ENCODE results near the gene SPACDR.

Gene SPACDR

GRCh38 chr7:100484673-100485045, 20.6 kb upstream of the SPACDR start:
- no peak for DNase-seq

DNA sequence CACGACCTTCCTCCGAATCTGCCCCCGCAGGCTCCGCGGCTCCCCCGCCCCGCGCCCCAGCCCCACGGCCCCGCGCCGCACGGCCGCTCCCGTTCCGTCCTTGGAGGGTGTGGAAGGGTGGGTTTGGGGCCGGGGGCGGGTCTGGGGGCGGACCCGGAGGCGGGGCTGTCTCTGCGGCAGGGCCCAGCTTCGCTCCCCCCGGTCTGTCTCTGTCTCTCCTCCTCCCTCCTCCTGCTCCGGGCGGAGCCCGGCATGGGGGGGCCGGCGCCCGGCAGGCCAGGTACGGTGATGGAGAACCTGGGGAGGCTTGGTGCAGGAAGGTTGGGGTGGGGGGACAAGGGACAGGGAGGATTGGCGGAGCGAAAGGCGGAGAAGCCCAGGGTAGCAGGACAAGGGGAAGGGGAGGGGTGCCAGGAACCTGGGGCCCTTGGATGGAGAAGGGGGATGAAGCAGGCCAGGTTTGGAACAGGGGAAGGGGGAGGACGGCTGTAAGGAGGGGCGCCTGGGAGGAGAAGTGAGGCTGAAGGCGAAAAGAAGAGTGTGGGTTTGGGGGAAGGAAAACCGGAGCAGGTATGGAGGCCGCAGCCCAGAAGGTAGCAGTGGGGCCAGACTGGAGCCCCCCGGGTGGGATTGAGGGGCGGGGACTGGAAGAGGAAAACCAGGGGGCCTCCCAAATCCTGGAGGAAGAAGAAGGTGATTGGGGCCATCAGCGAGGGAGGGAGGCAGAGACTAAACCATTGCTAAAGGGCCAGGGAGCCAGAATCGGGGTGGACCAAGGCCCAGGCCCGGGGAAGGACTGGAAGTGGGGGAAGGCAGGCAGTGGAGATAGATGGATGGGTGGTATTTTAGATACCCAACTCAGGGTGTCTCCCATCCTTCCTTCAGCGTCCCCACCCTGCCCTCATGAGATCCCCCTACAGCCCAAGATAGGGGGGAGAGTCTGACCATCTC, 19.9 kb upstream of the SPACDR start, which contains the start of gene NYAP1:
NYAP1 (plus strand) TSS at position 206 of the 951 bp plus-strand sequence. CDS start 1,385 bp downstream, outside the sequence.
- peak; percentile 76 for DNase-seq

DNA sequence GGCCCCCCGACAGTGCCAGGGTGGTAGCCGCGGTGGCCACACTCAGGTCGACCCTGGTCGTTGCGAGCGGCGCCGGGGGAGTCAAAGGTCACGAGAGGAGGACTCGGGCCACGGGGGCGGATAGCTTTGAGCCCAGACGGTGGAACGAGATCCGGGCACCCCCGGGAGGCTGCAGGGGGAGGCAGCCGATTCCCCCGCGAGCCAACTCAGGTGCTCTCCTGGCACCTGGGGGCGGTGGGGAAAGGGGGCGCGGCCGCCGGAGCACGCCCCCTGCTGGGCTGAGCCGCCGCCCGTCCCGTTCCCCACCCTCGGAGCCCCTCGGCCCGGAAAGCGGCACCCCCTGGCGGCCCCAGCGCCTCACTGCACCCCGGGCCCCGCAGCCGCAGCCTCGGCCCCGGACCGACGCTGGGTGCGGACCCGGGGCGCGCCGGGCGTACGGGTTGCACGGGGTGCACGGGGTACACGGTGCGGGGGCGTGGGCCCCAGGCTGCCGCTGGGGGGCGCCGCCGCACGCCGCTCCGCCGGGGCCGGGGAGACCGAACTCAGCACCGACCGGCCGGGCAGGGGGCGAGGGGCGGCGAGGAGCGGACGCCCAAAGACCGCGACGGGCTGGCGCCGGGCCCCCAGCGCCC, 19.1 kb upstream of the SPACDR start:
- DNase-seq: peak; percentile 63

GRCh38 chr7:100482728-100483089, 18.6 kb upstream of the SPACDR start:
- DNase-seq: no peak

GRCh38 chr7:100481466-100481865, 17.4 kb upstream of the SPACDR start:
- no peak for DNase-seq

GRCh38 chr7:100478958-100479660, 15.0 kb upstream of the SPACDR start, which contains the start of gene TSC22D4:
Gene TSC22D4, minus strand, starts transcription at chr7:100479214. Its CDS starts 1,176 bp downstream, at chr7:100478038.
- peak; percentile 96 for DNase-seq

DNA sequence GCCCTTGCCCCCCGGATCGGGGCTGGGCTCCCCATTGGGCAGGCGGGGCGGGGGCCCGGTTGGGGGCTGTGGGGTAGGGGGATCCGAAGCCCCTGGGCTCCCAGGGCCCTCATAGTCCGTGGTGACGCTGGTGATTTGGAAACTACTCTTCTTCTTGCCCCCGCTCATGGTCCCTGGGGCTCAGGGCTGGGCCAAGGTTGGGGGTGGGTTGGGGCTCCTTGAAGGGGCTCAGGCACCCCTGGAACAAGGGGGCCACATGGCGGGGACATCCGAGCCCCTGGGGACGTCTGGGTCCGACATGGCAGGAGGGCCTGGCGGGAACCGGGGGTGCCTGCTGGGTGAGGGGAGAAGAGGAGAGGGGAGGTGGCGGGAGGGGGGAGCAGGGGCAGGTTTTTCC, 13.8 kb upstream of the SPACDR start:
- DNase-seq: no peak

DNA sequence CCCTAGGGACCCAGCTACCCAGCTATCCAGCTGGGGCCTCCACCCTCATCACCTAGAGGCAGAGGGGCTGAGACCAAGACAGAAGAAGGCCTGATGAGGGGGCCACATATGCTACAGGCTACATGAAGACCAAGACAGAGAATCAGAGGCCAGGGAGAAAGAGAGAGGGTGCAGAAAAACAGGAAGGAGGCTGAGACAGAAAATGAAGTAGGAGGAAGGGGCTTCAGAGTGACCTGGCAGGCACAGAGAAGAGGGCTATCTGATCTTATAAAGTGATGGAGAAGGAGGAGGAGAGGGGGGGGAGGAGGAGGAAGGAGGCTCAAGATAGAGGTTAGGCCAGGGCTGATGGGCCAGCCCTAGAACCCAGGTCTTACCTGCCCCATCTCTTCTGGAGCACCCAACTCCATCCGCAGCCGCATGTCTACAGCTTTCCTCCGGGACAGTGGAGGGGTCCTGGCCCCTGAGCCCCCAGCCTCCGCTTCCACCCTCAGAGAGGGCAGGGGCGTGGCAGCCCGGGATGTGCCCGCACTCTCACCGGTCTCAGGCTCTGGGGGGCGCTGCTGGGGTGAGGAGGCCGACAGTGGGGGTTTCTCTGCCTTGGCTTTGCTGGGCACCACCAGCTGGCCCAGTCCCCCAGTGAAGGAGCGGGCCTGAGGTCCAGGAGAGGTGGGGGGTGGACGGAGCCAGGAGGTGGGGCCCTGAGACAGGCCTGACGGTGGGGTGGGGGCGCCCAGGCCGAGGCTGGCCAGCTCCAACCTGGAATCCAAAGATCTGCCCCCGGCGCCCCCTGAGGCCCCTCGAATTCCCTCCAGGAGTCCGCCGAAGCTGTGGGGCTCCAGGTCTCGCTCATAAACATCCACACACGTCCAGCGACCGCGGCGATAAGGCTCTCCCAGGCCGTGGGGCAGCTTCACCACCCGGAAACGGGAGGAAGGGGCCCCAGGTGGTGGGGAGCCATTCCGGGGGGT, 13.1 kb upstream of the SPACDR start:
- peak; percentile 18 for DNase-seq

DNA sequence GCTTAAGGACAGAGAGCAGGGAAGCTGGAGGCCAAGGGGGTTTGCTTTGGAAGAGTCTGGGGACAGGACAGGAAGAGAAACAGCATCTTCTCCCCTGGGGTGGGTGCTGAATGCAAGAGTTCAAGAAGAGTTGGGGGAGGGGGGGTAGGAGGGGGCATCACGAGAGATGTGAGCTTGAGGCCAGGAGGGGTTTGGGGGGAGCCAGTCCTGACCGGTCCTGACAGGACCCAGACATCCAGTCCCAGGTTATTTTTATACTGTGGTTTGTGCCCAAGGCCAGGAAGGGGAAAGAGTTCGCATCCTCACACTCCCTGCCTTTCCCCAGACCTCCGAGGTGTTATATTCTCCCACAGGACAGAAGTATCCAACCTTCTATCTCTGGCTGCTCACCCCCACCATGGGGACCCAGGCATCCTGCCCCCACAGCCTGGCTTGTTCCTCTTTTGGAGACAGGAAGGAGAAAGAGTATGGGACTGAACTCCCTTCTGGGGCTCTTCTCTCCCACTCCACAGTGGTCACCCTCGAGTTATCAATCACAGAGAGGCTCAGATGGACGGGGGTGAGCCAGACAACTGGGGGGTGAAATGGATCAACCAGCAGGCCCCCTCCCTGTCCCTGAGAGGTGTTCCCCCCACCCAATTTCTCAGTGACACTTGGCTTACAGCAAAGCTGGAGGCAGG, 12.2 kb upstream of the SPACDR start:
- no peak for DNase-seq

- no peak for DNase-seq
These were observed 11.5 kb upstream of the SPACDR start for GRCh38 chr7:100475549-100475948.

DNA sequence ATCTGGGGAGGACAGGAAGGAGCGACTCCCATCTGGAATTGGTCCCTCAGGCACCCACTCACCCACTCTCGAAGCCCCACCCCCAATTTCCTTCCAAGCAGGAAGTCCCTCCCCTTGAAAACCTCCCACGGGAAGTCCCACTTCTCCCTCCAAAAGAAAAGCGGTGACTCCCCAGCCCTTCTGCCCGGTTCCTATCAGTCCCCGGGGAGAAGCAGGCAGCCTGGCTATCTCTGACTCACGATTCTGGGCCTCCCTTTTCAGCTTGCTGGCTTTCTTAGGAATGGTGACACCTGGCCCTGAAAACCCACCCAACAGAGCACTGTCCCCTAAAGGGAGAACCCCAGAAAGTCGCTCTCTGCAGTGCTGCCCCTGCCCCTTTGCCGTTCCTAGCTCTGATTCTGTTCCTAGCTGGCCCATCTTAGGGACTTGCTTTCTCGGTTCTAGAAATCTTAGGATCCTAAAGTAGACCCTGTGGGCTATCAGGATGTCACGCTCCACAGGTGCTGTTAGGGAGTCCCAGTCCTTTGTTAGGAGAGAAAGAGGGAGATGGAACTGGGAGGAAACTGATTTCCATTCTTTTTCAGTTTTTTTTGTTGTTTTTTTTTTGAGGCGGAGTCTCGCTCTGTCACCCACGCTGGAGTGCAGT, 8.9 kb upstream of the SPACDR start:
- peak; percentile 43 for DNase-seq

GRCh38 chr7:100472121-100472851, 8.2 kb upstream of the SPACDR start:
- DNase-seq: no peak

DNA sequence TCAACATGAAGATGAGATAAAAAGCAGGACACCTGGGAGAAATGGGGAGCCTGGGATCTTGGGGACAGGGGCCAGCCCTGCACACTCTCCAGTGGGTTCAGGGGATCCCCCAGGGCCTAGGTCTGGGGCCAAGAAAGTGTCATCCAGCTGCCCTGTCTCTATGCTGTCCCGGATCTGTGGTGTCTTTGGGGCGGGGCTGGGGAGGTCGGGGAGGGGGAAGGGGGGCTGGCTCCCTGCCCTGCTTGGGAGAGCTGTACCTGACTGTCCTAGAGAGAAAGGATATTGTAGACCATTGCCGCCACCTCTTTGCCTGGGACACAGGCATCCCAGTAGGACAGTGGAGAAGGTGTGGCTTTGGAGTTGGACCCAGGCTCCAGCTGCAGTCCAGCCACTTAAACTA, 7.0 kb upstream of the SPACDR start:
- DNase-seq: no peak

DNA sequence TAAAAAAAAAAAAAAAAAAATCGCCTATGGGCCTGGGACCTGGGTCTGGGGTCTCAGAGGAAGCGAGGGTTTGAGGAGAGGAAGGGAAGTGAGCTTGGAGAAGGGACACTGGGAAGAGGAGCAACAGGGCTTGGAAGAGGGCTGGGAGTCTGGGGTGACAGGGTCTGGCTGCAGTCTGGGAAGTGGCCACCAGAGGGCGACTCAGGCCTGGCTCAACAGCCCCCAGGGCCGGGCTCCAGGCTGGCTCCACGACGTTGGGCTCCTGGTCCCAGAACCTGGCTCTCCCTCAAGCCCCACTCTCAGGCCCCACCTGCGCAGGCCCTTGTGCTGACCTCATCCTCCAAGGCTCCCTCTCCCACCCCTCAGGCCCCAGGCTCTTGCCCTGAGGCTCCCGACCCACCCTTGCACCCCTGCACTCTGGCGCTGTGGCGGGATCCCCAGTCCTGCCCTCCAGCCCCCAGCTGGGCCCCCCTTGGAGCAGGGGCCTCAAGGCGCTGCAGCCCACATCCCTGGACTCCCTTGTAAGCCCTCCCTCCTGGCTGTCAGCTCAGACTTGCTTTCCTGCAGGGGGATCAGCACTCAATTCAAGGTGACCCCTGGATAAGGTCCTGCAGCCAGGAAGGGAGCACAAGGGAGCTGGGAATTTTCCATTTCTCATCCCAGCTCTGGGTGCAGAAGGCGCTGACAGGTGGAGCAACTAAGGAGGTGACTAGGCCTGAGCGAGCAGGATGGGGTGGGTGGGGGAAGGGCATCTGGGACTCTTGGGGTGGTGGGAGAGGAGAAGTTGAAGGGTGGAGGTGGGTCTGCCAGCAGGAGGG, 5.4 kb upstream of the SPACDR start:
- peak; percentile 86 for DNase-seq

DNA sequence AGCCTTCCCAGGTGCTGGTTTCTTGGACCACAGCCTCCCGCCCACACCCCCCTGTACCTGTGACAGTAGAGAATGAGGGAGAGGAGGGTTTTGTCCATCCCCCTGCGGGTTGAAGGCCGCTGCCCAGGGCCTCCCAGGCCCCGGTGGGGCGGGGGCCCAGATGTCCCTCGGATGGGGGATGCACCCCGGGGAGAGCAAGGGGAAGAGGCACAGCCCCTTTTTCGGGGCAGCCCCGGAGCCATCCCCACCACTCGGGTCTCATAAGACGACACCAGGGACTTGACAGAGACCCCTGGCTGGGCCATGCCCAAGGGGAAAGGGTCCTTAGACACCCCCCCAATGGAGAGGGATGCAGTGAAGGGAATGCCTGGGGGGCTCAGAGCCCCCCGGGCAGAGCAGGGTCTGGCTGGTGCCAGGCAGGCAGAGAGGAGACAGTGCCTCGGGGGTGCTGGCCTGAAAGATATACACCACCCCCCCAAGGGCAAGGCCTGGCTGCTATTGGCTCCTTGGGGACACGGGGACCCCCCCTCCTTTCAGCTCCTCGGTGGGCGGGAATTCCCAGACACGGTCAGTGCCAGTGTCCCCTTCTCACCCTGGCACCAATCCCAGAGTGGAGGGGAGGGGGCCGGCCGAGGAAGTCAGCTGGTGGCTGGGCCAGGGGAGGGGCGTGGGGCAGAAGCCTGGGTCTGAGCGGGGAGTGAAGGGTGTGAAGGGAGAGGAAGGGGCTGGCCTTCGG, 3.7 kb upstream of the SPACDR start:
- DNase-seq: no peak

DNA sequence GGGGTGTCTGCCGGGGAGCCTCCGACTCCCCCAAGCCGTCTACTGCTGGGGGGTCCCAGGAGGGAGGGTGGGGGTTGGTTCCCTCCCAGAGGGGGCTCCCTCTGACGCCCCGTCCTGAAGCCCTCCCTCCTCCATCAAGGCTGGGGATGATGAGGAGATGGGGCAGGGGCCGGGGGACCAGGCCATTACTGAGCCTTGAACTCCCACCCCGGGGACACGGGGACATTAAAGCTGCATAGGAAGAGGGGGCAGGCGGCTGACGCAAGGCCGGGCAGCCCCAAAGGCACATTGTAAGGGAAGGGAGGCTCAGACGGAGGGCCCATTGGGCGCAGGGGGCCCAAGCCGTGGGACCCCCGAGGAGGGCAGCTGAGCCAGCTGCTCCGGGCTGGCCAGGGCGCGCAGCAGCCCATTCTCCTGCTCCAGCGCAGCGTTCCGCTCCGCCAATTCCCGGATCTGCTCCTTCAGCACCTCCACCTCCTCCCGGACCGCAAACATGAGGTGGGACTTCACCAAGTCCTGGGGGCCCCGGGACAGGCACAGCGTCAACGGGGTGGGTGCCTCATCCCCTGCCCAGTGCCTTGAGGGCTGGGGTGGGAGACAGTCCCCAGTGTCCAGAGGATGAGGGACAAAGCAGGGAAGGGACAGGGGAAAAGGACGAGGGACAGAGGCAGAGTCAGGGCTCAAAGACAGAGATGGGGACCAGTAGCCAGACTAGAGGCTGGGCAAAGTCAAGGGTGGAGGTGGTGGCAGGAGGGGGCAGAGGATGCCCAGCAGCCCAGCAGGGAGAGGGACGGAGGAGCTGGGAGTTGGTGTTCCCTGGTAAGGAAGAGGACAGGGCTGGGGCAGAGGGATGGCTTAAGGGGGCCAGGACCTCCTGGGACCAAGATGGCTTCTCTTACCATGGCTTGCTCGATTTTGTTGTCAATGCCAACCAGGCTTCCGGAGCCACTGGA, 2.9 kb upstream of the SPACDR start:
- DNase-seq: no peak

- peak; percentile 77 for DNase-seq
These were observed 1.7 kb upstream of the SPACDR start for GRCh38 chr7:100465702-100466311.

All from NCI-H82 (cell line).